Thyroid gland (tissue), 4 donors: ENCODE data around the gene ARFGAP2. TPM values are rescaled to one million over a fixed set of nuclear protein-coding genes. Genes with fewer than 3 reads are reported as not detected.

Experiments
- DNase-seq, 2 donors: peaks; one replicate each; pipeline ENCODE4 v3.0.0-alpha.2; 2019
- H3K27ac ChIP-seq, 3 donors: fragments of 200-600 bp; sonication (generic); 1 replicate in 2 of 3; 2 replicates in 1 of 3; pipeline ENCODE4 v1.5.1; 2016 to 2019; ENCODE audit warnings: mild to moderate bottlenecking in 1 of 3, moderate library complexity in 1 of 3
- H3K27me3 ChIP-seq: fragments of 200-600 bp; sonication (generic); one replicate; pipeline ENCODE4 v1.5.1; 2019
- H3K36me3 ChIP-seq, 2 donors: fragments of 200-600 bp; sonication (generic); one replicate each; pipeline ENCODE4 v1.5.1; 2016 to 2019
- H3K4me1 ChIP-seq, 2 donors: fragments of 200-600 bp; sonication (generic); one replicate each; pipeline ENCODE4 v1.5.1; 2017 to 2019
- H3K4me3 ChIP-seq, 3 donors: fragments of 200-600 bp; sonication (generic); replicated peaks in 1 of 3; 1 replicate in 2 of 3; 2 replicates in 1 of 3; pipeline ENCODE4 v1.5.1; 2016; ENCODE audit warnings: mild to moderate bottlenecking in 1 of 3
- H3K9me3 ChIP-seq: fragments of 200-600 bp; sonication (generic); one replicate; pipeline ENCODE4 v1.5.1; 2017
- POLR2A ChIP-seq, 2 donors: fragments of 450-650 bp; IDR thresholded peaks; one replicate each; pipeline ENCODE4 v1.6.1; 2017; ENCODE audit warnings: antibody characterized with exemption in 2 of 2, mild to moderate bottlenecking in 2 of 2, moderate library complexity in 1 of 2
- WGBS, 2 donors: methylation state at CpG; one replicate each; pipeline ENCODE4 v1.1.5; 2017; 5-methylcytosine and 5-hydroxymethylcytosine counted together
- intact Hi-C: fragments of 100-400 bp; cut with DNase I; formaldehyde crosslinking; loops from one replicate; pipeline ENCODE4 v1.15.1; 2023
- total RNA-seq, 4 donors: library from RNA; depleted of rRNA; stranded (reverse); fragments of >200 nt; gene quantifications; one replicate each; pipeline ENCODE4 v1.2.3, GENCODE V29; 2016
- TF ChIP-seq, protein P1 (sequence below), 6 experiments: fragments of 200-600 bp in 3 of 6; fragments of 450-650 bp in 3 of 6; sonication (generic) in 3 of 6; IDR thresholded peaks; one replicate each; pipeline ENCODE4 v1.5.1; 2016 to 2019; ENCODE audit warnings: antibody characterized with exemption in 6 of 6, mild to moderate bottlenecking in 2 of 6, inconsistent platforms in 1 of 6, moderate library complexity in 1 of 6

Gene ARFGAP2
- total RNA-seq, 4 donors from 2014 or later = 145 to 194 (median 160) TPM

GRCh38 chr11:47161134-47161854 lies 15.4 kb downstream of the ARFGAP2 start:
- peak; percentile 51 to 58 for DNase-seq
- no peaks in the 10 kb centered on the region for H3K9me3 ChIP-seq
- H3K27ac ChIP-seq = no peak overlapping the region
- no peaks in the 10 kb centered on the region for H3K27me3 ChIP-seq
- intact Hi-C loops = loop anchor here (5.0 kb wide), 1 partner anchor 196 kb away; no protein-coding TSS in a partner anchor
- TF ChIP-seq, protein P1, sequence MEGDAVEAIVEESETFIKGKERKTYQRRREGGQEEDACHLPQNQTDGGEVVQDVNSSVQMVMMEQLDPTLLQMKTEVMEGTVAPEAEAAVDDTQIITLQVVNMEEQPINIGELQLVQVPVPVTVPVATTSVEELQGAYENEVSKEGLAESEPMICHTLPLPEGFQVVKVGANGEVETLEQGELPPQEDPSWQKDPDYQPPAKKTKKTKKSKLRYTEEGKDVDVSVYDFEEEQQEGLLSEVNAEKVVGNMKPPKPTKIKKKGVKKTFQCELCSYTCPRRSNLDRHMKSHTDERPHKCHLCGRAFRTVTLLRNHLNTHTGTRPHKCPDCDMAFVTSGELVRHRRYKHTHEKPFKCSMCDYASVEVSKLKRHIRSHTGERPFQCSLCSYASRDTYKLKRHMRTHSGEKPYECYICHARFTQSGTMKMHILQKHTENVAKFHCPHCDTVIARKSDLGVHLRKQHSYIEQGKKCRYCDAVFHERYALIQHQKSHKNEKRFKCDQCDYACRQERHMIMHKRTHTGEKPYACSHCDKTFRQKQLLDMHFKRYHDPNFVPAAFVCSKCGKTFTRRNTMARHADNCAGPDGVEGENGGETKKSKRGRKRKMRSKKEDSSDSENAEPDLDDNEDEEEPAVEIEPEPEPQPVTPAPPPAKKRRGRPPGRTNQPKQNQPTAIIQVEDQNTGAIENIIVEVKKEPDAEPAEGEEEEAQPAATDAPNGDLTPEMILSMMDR (IDR thresholded peaks at IDR 0.05) = peak in 5 of 6 experiments; percentile 46 to 56 (median 48)
- TF ChIP-seq POLR2A (IDR thresholded peaks at IDR 0.05) = no peak
- 59 to 61% methylated on average over 9 to 14 of the region's 14 CpGs for WGBS, 2 donors
- no peaks in the 10 kb centered on the region for H3K4me1 ChIP-seq
- H3K36me3 ChIP-seq = peaks cover 26 to 29% of the 10 kb centered on the region in 2 donors
- H3K4me3 ChIP-seq = no peak overlapping the region

DNA sequence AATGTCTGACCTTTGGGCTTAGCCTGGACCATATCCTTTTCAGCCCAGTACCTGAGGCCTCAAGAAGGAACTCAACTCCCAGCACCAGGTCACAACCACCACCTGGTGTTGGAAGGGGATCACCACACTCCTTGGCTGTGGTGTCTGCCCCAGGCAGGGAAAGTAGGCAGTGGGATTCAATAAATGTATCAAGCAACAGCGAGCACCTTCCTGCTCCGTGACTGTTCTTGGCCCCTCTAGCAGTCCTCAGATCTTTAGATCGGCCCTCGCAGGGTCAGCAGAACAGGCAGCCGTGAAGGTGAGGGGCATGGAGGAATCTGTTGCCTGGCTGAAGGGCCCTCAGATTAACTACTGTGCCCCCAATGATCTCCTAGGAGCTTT lies 15.9 kb downstream of the ARFGAP2 start:
- no peaks in the 10 kb centered on the region for H3K27me3 ChIP-seq
- DNase-seq = no peak
- H3K36me3 ChIP-seq = peaks cover 20 to 24% of the 10 kb centered on the region in 2 donors
- 80 to 91% methylated on average over 5 of the region's 5 CpGs for WGBS, 2 donors
- TF ChIP-seq, protein P1 (IDR thresholded peaks at IDR 0.05) = no peak
- TF ChIP-seq POLR2A (IDR thresholded peaks at IDR 0.05) = no peak
- H3K4me1 ChIP-seq = no peaks in the 10 kb centered on the region
- no peak overlapping the region for H3K4me3 ChIP-seq
- intact Hi-C loops = loop anchor here (5.0 kb wide), 1 partner anchor 197 kb away; no protein-coding TSS in a partner anchor
- no peaks in the 10 kb centered on the region for H3K9me3 ChIP-seq
- H3K27ac ChIP-seq = no peak overlapping the region

DNA sequence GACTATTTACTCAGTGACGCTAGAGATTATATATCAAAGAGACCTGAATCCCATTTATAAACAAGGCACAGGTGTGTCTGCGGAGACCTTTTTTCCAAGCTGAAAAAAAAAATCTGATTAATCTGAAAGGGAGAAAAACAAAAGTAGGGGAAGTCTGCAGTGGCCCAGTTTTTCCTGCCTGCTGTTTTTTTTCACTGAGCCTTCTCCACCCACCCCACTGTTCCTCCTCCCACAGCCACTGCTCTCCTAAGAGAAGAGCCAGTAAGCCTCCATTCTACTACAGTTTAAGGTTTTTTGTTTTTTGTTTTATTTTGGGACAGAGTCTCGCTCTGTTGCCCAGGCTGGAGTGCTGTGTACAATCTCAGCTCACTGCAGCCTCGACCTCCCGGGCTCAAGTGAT lies 18.4 kb downstream of the ARFGAP2 start:
- no peaks in the 10 kb centered on the region for H3K27me3 ChIP-seq
- no peak for TF ChIP-seq POLR2A (IDR thresholded peaks at IDR 0.05)
- TF ChIP-seq, protein P1 (IDR thresholded peaks at IDR 0.05) = no peak
- DNase-seq = no peak
- no peaks in the 10 kb centered on the region for H3K4me1 ChIP-seq
- H3K36me3 ChIP-seq = no peaks in the 10 kb centered on the region
- intact Hi-C loops = no loop called here
- WGBS, 2 donors = 84 to 88% methylated on average over 5 of the region's 5 CpGs
- H3K9me3 ChIP-seq = no peaks in the 10 kb centered on the region
- no peak overlapping the region for H3K27ac ChIP-seq
- no peak overlapping the region for H3K4me3 ChIP-seq

- H3K9me3 ChIP-seq = no peaks in the 10 kb centered on the region
- no peak overlapping the region for H3K27ac ChIP-seq
- no peaks in the 10 kb centered on the region for H3K4me1 ChIP-seq
- DNase-seq = no peak
- H3K36me3 ChIP-seq = no peaks in the 10 kb centered on the region
- intact Hi-C loops = no loop called here
- 88 to 89% methylated on average over 8 of the region's 8 CpGs for WGBS, 2 donors
- no peaks in the 10 kb centered on the region for H3K27me3 ChIP-seq
- no peak overlapping the region for H3K4me3 ChIP-seq
- TF ChIP-seq POLR2A (IDR thresholded peaks at IDR 0.05) = no peak
- TF ChIP-seq, protein P1 (IDR thresholded peaks at IDR 0.05) = no peak
Observed at GRCh38 chr11:47157805-47158204, 18.9 kb downstream of the ARFGAP2 start.

DNA sequence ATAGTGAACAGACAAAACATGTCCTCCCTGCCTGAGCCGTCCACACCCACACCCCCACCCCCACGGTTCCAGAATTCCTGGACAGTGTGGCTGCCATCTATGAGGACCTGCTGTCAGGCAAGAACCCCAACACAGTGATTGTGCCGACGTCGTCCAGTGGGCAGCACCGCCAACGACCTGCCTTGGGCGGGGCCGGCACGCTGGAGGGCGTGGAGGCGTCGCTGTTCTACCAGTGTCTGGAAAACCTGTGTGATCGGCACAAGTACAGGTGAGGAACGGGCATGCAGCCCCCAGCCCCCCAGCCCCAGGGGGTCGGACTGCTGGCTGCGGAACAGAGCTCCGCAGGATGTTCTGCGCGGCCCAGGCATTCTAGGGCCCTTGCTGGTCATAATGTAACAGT lies 19.7 kb downstream of the ARFGAP2 start:
- no peaks in the 10 kb centered on the region for H3K27me3 ChIP-seq
- no peaks in the 10 kb centered on the region for H3K9me3 ChIP-seq
- H3K27ac ChIP-seq = no peak overlapping the region
- DNase-seq = no peak
- WGBS, 2 donors = 88 to 91% methylated on average over 16 to 17 of the region's 20 CpGs
- H3K4me3 ChIP-seq = no peak overlapping the region
- intact Hi-C loops = no loop called here
- no peaks in the 10 kb centered on the region for H3K4me1 ChIP-seq
- TF ChIP-seq, protein P1 (IDR thresholded peaks at IDR 0.05) = no peak
- TF ChIP-seq POLR2A (IDR thresholded peaks at IDR 0.05) = no peak
- H3K36me3 ChIP-seq = no peaks in the 10 kb centered on the region
